IMR-90 (cell line): ENCODE data around the gene NPW.

ENCODE experiments used
- BHLHE40 ChIP-seq: fragments of 150-350 bp; IDR thresholded peaks from 2 replicates; pipeline ENCODE4 v1.6.1; 2016; ENCODE audit warnings: mild to moderate bottlenecking, low read depth, low read length
- CEBPB ChIP-seq: IDR thresholded peaks from 2 replicates; pipeline ENCODE4 v1.6.1; 2012; ENCODE audit warnings: low read depth, low read length, improper control_type of control experiment
- CHD1 ChIP-seq: IDR thresholded peaks from 2 replicates; pipeline ENCODE4 v1.6.1; 2012; ENCODE audit warnings: low read depth, low read length, improper control_type of control experiment
- FOS ChIP-seq: fragments of 150-350 bp; IDR thresholded peaks from 2 replicates; pipeline ENCODE4 v1.6.1; 2016; ENCODE audit warnings: low read depth, low read length
- MXI1 ChIP-seq: IDR thresholded peaks from 2 replicates; pipeline ENCODE4 v1.6.1; 2012; ENCODE audit warnings: low read depth, mild to moderate bottlenecking, low read length, moderate library complexity, borderline replicate concordance
- POLR2A ChIP-seq: IDR thresholded peaks from 2 replicates; pipeline ENCODE4 v1.6.1; 2012; ENCODE audit warnings: mild to moderate bottlenecking, low read depth, low read length
- RAD21 ChIP-seq: IDR thresholded peaks from 2 replicates; pipeline ENCODE4 v1.6.1; 2012; ENCODE audit warnings: low read length, improper control_type of control experiment
- RCOR1 ChIP-seq: IDR thresholded peaks from 2 replicates; pipeline ENCODE4 v1.6.1; 2012; ENCODE audit warnings: mild to moderate bottlenecking, low read length, improper control_type of control experiment; ENCODE audit not compliant: insufficient replicate concordance
- RFX5 ChIP-seq: IDR thresholded peaks from 2 replicates; pipeline ENCODE4 v1.8.0; 2012; ENCODE audit warnings: low read depth, mild to moderate bottlenecking, low read length, moderate library complexity
- SMC3 ChIP-seq: fragments of 150-350 bp; IDR thresholded peaks from 2 replicates; pipeline ENCODE4 v1.6.1; 2016; ENCODE audit warnings: low read depth, mild to moderate bottlenecking, antibody characterized with exemption, low read length, moderate library complexity
- USF2 ChIP-seq: fragments of 150-350 bp; IDR thresholded peaks from 2 replicates; pipeline ENCODE4 v1.6.1; 2017; ENCODE audit warnings: mild to moderate bottlenecking, antibody characterized with exemption, low read length, low read depth
- TF ChIP-seq, protein P1 (sequence below): conservative IDR thresholded peaks from 2 replicates; pipeline ENCODE4 v1.5.1; 2012; ENCODE audit warnings: mild to moderate bottlenecking, low read depth, low read length, improper control_type of control experiment
- TF ChIP-seq, protein P2 (sequence below): fragments of 150-350 bp; IDR thresholded peaks from 2 replicates; pipeline ENCODE4 v1.6.1; 2016; ENCODE audit warnings: low read depth, mild to moderate bottlenecking, low read length, moderate library complexity, borderline replicate concordance

DNA sequence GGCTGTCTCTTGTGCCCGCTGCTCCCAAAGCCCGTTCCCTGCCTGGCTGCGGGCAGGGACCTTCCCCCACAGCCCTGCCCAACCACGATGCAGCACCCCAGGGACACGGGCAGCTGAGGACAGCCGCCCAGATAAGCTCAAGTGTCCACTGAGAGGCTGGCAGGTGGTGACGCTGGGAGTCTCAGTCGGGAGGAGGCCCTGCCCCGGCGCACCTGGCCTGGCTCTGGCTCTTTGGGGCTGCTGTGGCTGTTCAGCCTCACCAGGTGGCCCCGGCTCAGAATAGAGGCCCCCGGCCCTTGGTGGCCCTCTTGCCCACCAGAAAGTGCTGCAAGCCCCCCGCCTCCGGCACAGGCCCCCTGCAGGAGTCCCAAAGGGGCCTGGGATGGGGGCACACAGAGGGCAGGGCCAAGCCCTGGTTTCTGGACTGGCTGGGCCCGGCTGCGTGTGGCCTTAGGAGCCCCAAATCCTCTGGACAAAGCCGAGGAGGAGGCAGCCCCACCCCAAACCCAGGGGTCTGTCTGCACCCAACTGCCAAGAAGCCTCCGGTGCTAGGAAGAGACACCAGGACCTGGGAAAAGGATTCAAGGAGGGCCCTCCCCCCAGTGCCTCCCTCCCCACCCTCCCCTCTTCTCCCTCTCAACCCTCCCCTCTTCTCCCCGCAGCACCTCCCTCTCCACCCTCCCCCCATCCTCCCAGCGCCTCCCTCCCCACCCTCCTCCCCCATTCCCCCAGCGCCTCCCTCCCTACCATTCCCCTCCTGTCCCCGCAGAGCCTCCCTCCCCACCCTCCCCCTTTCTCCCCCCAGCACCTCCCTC lies 22.8 kb downstream of the NPW start:
- TF ChIP-seq, protein P1, sequence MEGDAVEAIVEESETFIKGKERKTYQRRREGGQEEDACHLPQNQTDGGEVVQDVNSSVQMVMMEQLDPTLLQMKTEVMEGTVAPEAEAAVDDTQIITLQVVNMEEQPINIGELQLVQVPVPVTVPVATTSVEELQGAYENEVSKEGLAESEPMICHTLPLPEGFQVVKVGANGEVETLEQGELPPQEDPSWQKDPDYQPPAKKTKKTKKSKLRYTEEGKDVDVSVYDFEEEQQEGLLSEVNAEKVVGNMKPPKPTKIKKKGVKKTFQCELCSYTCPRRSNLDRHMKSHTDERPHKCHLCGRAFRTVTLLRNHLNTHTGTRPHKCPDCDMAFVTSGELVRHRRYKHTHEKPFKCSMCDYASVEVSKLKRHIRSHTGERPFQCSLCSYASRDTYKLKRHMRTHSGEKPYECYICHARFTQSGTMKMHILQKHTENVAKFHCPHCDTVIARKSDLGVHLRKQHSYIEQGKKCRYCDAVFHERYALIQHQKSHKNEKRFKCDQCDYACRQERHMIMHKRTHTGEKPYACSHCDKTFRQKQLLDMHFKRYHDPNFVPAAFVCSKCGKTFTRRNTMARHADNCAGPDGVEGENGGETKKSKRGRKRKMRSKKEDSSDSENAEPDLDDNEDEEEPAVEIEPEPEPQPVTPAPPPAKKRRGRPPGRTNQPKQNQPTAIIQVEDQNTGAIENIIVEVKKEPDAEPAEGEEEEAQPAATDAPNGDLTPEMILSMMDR, result no peak
- TF ChIP-seq MXI1, result no peak
- no peak for TF ChIP-seq POLR2A
- TF ChIP-seq FOS, result no peak
- no peak for TF ChIP-seq BHLHE40
- TF ChIP-seq RAD21, result no peak
- TF ChIP-seq RCOR1, result no peak
- TF ChIP-seq SMC3, result no peak
- no peak for TF ChIP-seq RFX5
- TF ChIP-seq USF2, result no peak
- TF ChIP-seq CHD1, result no peak
- TF ChIP-seq, protein P2, sequence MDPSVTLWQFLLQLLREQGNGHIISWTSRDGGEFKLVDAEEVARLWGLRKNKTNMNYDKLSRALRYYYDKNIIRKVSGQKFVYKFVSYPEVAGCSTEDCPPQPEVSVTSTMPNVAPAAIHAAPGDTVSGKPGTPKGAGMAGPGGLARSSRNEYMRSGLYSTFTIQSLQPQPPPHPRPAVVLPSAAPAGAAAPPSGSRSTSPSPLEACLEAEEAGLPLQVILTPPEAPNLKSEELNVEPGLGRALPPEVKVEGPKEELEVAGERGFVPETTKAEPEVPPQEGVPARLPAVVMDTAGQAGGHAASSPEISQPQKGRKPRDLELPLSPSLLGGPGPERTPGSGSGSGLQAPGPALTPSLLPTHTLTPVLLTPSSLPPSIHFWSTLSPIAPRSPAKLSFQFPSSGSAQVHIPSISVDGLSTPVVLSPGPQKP, result no peak
- TF ChIP-seq CEBPB, result no peak
